H1 (cell line): ENCODE measurements around the gene CYTH1. TPM values are rescaled to one million over a fixed set of nuclear protein-coding genes. Genes with fewer than 3 reads are reported as not detected.

Experiments used
- CTCF ChIA-PET: fragments of 300-600 bp; sonication (Branson Sonifier 250); formaldehyde crosslinking; loops from one replicate; lab custom pipeline; 2021; ENCODE audit not compliant: partially characterized antibody; lab: Charles Lee
- POLR2A ChIA-PET: fragments of 300-600 bp; sonication (Branson Sonifier 250); formaldehyde crosslinking; loops from one replicate; lab custom pipeline; 2021; ENCODE audit warnings: inconsistent platforms; ENCODE audit not compliant: partially characterized antibody; lab: Charles Lee
- DNase-seq, 2 experiments: peaks; one replicate each; pipeline versions ENCODE4 v3.0.0 to v3.0.0-alpha.2; 2010 to 2022; ENCODE audit warnings: low spot score in 2 of 2, low read depth in 1 of 2, mixed read lengths in 1 of 2
- FAIRE-seq: peaks from 2 replicates; lab custom pipeline; 2011; peaks lifted over from hg19 to GRCh38; lab: Jason Lieb, UNC
- H2AFZ ChIP-seq: 2 replicates; pipeline ENCODE4 v1.8.1; 2012; ENCODE audit warnings: low read length, inconsistent platforms
- H2AK5ac ChIP-seq: 2 replicates; pipeline ENCODE4 v1.6.1; 2013; ENCODE audit warnings: low read depth, low read length
- H2BK120ac ChIP-seq: replicated peaks from 2 replicates; pipeline ENCODE3; 2013; ENCODE audit warnings: low read depth, low read length, inconsistent platforms
- H2BK12ac ChIP-seq: 2 replicates; pipeline ENCODE4 v1.6.1; 2013; ENCODE audit warnings: low read depth, low read length
- H2BK15ac ChIP-seq: 2 replicates; pipeline ENCODE4 v1.6.1; 2013; ENCODE audit warnings: low read length
- H2BK20ac ChIP-seq: 2 replicates; pipeline ENCODE4 v1.6.1; 2013; ENCODE audit warnings: low read length
- H2BK5ac ChIP-seq: 2 replicates; pipeline ENCODE4 v1.6.1; 2013; ENCODE audit warnings: low read depth, low read length
- H3K14ac ChIP-seq: 2 replicates; pipeline ENCODE4 v1.6.1; 2013; ENCODE audit warnings: inconsistent platforms; ENCODE audit not compliant: insufficient read length
- H3K18ac ChIP-seq: 2 replicates; pipeline ENCODE4 v1.6.1; 2013; ENCODE audit warnings: low read length; ENCODE audit errors: extremely low read depth
- H3K23ac ChIP-seq: 2 replicates; pipeline ENCODE4 v1.6.1; 2013; ENCODE audit warnings: inconsistent platforms; ENCODE audit not compliant: insufficient read length
- H3K23me2 ChIP-seq: 2 replicates; pipeline ENCODE4 v1.6.1; 2013; ENCODE audit warnings: low read depth, low read length
- H3K27ac ChIP-seq: 2 replicates; pipeline ENCODE4 v1.6.1; 2011; ENCODE audit warnings: low read depth, low read length, inconsistent platforms
- H3K27me3 ChIP-seq, 4 experiments: replicated peaks in 1 of 4; 1 replicate in 1 of 4; 2 replicates in 3 of 4; pipeline versions ENCODE4 v1.6.1 to v1.8.1; 2011 to 2013; ENCODE audit warnings: low read length in 3 of 4, mild to moderate bottlenecking in 3 of 4, inconsistent platforms in 2 of 4, mixed read lengths in 2 of 4, moderate library complexity in 1 of 4; ENCODE audit not compliant: control insufficient read depth in 3 of 4, insufficient read depth in 3 of 4; ENCODE audit errors: extremely low read depth in 1 of 4
- H3K36me3 ChIP-seq, 4 experiments: 2 replicates each; pipeline versions ENCODE4 v1.6.1 to v1.8.1; 2011 to 2013; ENCODE audit warnings: mild to moderate bottlenecking in 4 of 4, low read length in 3 of 4, moderate library complexity in 2 of 4, control low read depth in 1 of 4, inconsistent platforms in 1 of 4; ENCODE audit not compliant: insufficient read depth in 4 of 4, control insufficient read depth in 2 of 4
- H3K4ac ChIP-seq: replicated peaks from 2 replicates; pipeline ENCODE3; 2013; ENCODE audit warnings: low read length, low read depth, mixed read lengths, inconsistent platforms; ENCODE audit not compliant: insufficient read length
- H3K4me1 ChIP-seq, 4 experiments: replicated peaks in 1 of 4; 1 replicate in 1 of 4; 2 replicates in 3 of 4; pipeline versions ENCODE4 v1.6.1 to v1.8.1; 2011 to 2013; ENCODE audit warnings: low read length in 3 of 4, inconsistent platforms in 2 of 4, mixed read lengths in 1 of 4; ENCODE audit not compliant: insufficient read depth in 4 of 4, control insufficient read depth in 3 of 4
- H3K4me2 ChIP-seq, 2 experiments: 2 replicates each; pipeline versions ENCODE4 v1.6.1 to v1.8.1; 2011 to 2013; ENCODE audit warnings: low read depth in 2 of 2, low read length in 2 of 2, control low read depth in 1 of 2, inconsistent platforms in 1 of 2, mild to moderate bottlenecking in 1 of 2; ENCODE audit not compliant: insufficient read depth in 1 of 2
- H3K4me3 ChIP-seq, 4 experiments: fragments of 200-600, 300-600 bp in 1 of 4; sonication (generic), shearing (Covaris generic), sonication (Bioruptor Twin) in 1 of 4; 2 replicates each; pipeline versions ENCODE4 v1.5.1 to v1.8.1; 2011 to 2016; ENCODE audit warnings: low read length in 4 of 4, low read depth in 3 of 4, control low read depth in 2 of 4, inconsistent platforms in 2 of 4, mild to moderate bottlenecking in 2 of 4, mixed read lengths in 1 of 4, moderate library complexity in 1 of 4; ENCODE audit not compliant: insufficient read depth in 2 of 4; ENCODE audit errors: extremely low read depth in 1 of 4
- H3K56ac ChIP-seq: replicated peaks from 2 replicates; pipeline ENCODE3; 2013; ENCODE audit warnings: low read depth, mild to moderate bottlenecking, mixed read lengths, low read length, inconsistent platforms; ENCODE audit not compliant: insufficient read length
- H3K79me1 ChIP-seq: 2 replicates; pipeline ENCODE4 v1.6.1; 2013; ENCODE audit warnings: low read depth, low read length, control low read depth
- H3K79me2 ChIP-seq, 2 experiments: 2 replicates each; pipeline versions ENCODE4 v1.6.1 to v1.8.1; 2012 to 2013; ENCODE audit warnings: low read length in 2 of 2, mild to moderate bottlenecking in 2 of 2, inconsistent platforms in 1 of 2; ENCODE audit not compliant: insufficient read depth in 2 of 2, control insufficient read depth in 1 of 2
- H3K9ac ChIP-seq, 4 experiments: replicated peaks in 1 of 4; 1 replicate in 1 of 4; 2 replicates in 3 of 4; pipeline versions ENCODE4 v1.6.1 to v1.8.1; 2011 to 2013; ENCODE audit warnings: low read depth in 3 of 4, low read length in 3 of 4, control low read depth in 2 of 4, mild to moderate bottlenecking in 2 of 4, moderate library complexity in 2 of 4, inconsistent platforms in 1 of 4; ENCODE audit errors: extremely low read depth in 1 of 4
- H3K9me3 ChIP-seq, 2 experiments: 2 replicates each; pipeline versions ENCODE4 v1.6.1 to v1.8.1; 2012 to 2013; ENCODE audit warnings: mild to moderate bottlenecking in 2 of 2, moderate library complexity in 2 of 2, control low read depth in 1 of 2, inconsistent platforms in 1 of 2, low read depth in 1 of 2, low read length in 1 of 2, mixed read lengths in 1 of 2; ENCODE audit not compliant: insufficient read depth in 2 of 2
- H4K20me1 ChIP-seq, 2 experiments: replicated peaks in 1 of 2; 2 replicates each; pipeline versions ENCODE3 to v1.8.1; 2011 to 2013; ENCODE audit warnings: inconsistent platforms in 2 of 2, low read length in 2 of 2, mild to moderate bottlenecking in 1 of 2; ENCODE audit not compliant: insufficient read depth in 2 of 2, control insufficient read depth in 1 of 2
- H4K5ac ChIP-seq: 2 replicates; pipeline ENCODE4 v1.6.1; 2013; ENCODE audit warnings: low read length, low read depth, mixed read lengths, inconsistent platforms; ENCODE audit not compliant: insufficient read length
- H4K8ac ChIP-seq: 2 replicates; pipeline ENCODE4 v1.8.0; 2013; ENCODE audit warnings: mild to moderate bottlenecking, moderate library complexity, low read length, inconsistent platforms; ENCODE audit not compliant: insufficient read depth; ENCODE audit errors: extremely low read depth
- H4K91ac ChIP-seq: replicated peaks from 2 replicates; pipeline ENCODE3; 2013; ENCODE audit warnings: low read length, mixed read lengths, inconsistent platforms; ENCODE audit not compliant: insufficient read length
- WGBS, 2 experiments: shearing (Covaris generic) in 1 of 2; methylation state at CpG; one replicate each; pipeline versions ENCODE4 v1.1.6 to v1.1.7; 2013 to 2015; ENCODE audit warnings: low lambda C conversion rate in 2 of 2, mixed read lengths in 2 of 2, inconsistent platforms in 1 of 2, low coverage in 1 of 2, missing lambda C conversion rate in 1 of 2; ENCODE audit not compliant: insufficient replicate concordance in 2 of 2, insufficient coverage in 1 of 2, insufficient read length in 1 of 2; ENCODE audit errors: extremely low coverage in 1 of 2, missing lambda C conversion rate in 1 of 2; 5-methylcytosine and 5-hydroxymethylcytosine counted together
- polyA plus RNA-seq, 7 experiments: library from polyadenylated mRNA; depleted of rRNA in 3 of 7; stranded (reverse) in 5 of 7; unstranded in 2 of 7; fragments of >200 nt in 5 of 7; fragments of 200-250 nt in 2 of 7; gene quantifications; 1 replicate in 5 of 7; 2 replicates in 1 of 7; 4 replicates in 1 of 7; pipeline versions ENCODE4 v1.2.1 to v1.2.3, GENCODE V29; 2011 to 2013; ENCODE audit warnings: missing spikeins in 2 of 7, mixed read lengths in 2 of 7
- total RNA-seq: library from RNA; stranded (reverse); fragmentation: NEBNext Ultra II Directional; extraction: Animal tissue kit (Norgen Biotek cat#: 25700); gene quantifications from 2 replicates; pipeline ENCODE4 v1.2.1, GENCODE V29; 2021

Gene CYTH1
- total and polyA plus RNA-seq, 2 of the 8 experiments (the other 6 are each of a cell fraction or from before 2014, with no cell fraction given): 12.8 to 14.8 TPM

DNA sequence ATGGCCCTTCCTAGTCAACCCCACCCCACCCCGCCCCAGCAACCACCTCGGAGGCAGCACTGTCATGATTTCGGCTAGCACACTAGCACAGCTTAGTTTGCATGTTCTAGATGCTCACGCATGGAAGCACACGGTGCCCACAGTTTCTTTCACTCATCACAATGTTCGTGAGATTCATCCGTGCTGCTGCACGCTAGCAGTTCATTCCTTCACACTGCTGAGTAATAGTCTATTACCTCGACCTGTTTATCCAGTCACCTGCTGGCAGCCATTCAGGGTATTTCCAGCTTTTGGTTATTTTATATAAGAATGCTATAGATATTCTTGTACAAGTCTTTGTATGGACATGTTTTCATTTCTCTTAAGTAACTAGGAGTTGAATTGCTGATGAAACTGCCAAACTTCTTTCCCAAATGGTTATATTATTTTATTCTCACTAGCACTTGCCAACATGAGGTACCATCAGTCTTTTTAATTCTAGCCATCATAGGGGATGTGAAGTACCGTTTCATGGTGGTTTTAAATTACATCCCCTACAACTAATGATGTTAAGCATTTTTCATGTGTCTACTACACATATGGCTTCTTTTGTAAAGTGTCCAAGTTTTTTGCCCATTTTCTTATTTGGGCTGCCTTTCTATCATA is 75.7 kb downstream of the CYTH1 start:
- no peaks in the 10 kb centered on the region for H3K23me2 ChIP-seq
- no peak overlapping the region for H4K5ac ChIP-seq
- no peak overlapping the region for H2AFZ ChIP-seq
- no peaks in the 10 kb centered on the region for H3K36me3 ChIP-seq
- H2BK15ac ChIP-seq: no peak overlapping the region
- FAIRE-seq: no peak
- 89% methylated on average over 10 of the region's 10 CpGs; no CpG with 5 or more reads in 1 of the 2 experiments for WGBS, 2 experiments
- no peak overlapping the region for H3K4me3 ChIP-seq
- no peak overlapping the region for H2BK20ac ChIP-seq
- no peak overlapping the region for H2BK120ac ChIP-seq
- no peaks in the 10 kb centered on the region for H3K27me3 ChIP-seq
- no peak overlapping the region for H3K27ac ChIP-seq
- no peak for DNase-seq
- H3K4me1 ChIP-seq: no peaks in the 10 kb centered on the region
- no peak overlapping the region for H3K9ac ChIP-seq
- no peak overlapping the region for H3K56ac ChIP-seq
- CTCF ChIA-PET: interaction anchor here (0.9 to 7.4 kb wide), 9 partner anchors 20 to 219 kb away, joined by 4 to 92 read pairs (median 10); no protein-coding TSS in a partner anchor
- H3K9me3 ChIP-seq: no peaks in the 10 kb centered on the region
- H3K14ac ChIP-seq: no peak overlapping the region
- POLR2A ChIA-PET: no interaction called here
- H4K8ac ChIP-seq: no peak overlapping the region
- H4K91ac ChIP-seq: no peak overlapping the region
- H3K79me2 ChIP-seq: no peaks in the 10 kb centered on the region
- no peak overlapping the region for H2AK5ac ChIP-seq
- peaks cover 3 to 6% of the 10 kb centered on the region in 2 experiments for H4K20me1 ChIP-seq
- H2BK5ac ChIP-seq: no peak overlapping the region
- no peak overlapping the region for H2BK12ac ChIP-seq
- H3K4ac ChIP-seq: no peak overlapping the region
- no peak overlapping the region for H3K23ac ChIP-seq
- no peak overlapping the region for H3K4me2 ChIP-seq
- no peak overlapping the region for H3K18ac ChIP-seq
- no peaks in the 10 kb centered on the region for H3K79me1 ChIP-seq
